Urinary bladder (tissue), 4 donors: ENCODE measurements around the gene POU2F1. TPM values are rescaled to one million over a fixed set of nuclear protein-coding genes. Genes with fewer than 3 reads are reported as not detected.

Source experiments
- DNase-seq: peaks from one replicate; pipeline ENCODE4 v3.0.0-alpha.2; 2015; ENCODE audit errors: extremely low spot score
- H3K27ac ChIP-seq: one replicate; pipeline ENCODE4 v1.5.1; 2013; ENCODE audit warnings: low read depth, mild to moderate bottlenecking, moderate library complexity
- H3K36me3 ChIP-seq: one replicate; pipeline ENCODE4 v1.6.1; 2013; ENCODE audit warnings: mild to moderate bottlenecking, moderate library complexity; ENCODE audit not compliant: insufficient read depth
- H3K4me1 ChIP-seq: one replicate; pipeline ENCODE4 v1.6.1; 2013; ENCODE audit warnings: mild to moderate bottlenecking, moderate library complexity; ENCODE audit not compliant: insufficient read depth
- H3K4me3 ChIP-seq: one replicate; pipeline ENCODE4 v1.5.1; 2013; ENCODE audit warnings: low read depth, low read length
- WGBS: extraction: QIAGEN DNeasy Blood & Tissue Kit; methylation state at CpG from one replicate; pipeline ENCODE4 v1.1.7; 2013; 5-methylcytosine and 5-hydroxymethylcytosine counted together
- polyA plus RNA-seq: library from polyadenylated mRNA; stranded (reverse); fragments of 200-250 nt; gene quantifications from one replicate; pipeline ENCODE4 v1.2.3, GENCODE V29; 2013
- total RNA-seq: library from RNA; depleted of rRNA; stranded (reverse); fragments of >200 nt; gene quantifications from one replicate; pipeline ENCODE4 v1.2.3, GENCODE V29; 2014
- donor health status: healthy with polysubstance abuse.
- donor health status: healthy.

POU2F1 gene
- total and polyA plus RNA-seq, 2 donors: 2.2 to 31.3 TPM

GRCh38 chr1:167476061-167476460 is 255.4 kb downstream of the POU2F1 start:
- no peaks in the 10 kb centered on the region for H3K36me3 ChIP-seq
- H3K4me1 ChIP-seq: no peaks in the 10 kb centered on the region
- no peak overlapping the region for H3K4me3 ChIP-seq
- DNase-seq: no peak
- over 99% methylated on average over 2 of the region's 2 CpGs for WGBS
- H3K27ac ChIP-seq: no peak overlapping the region

Other genes with a start within 250 kb of the POU2F1 start
- 4.1 TPM for gene ILDR2, start 245.3 kb upstream of the POU2F1 start, total RNA-seq
- 1.6 TPM for gene ILDR2, start 245.3 kb upstream of the POU2F1 start, polyA plus RNA-seq
- 0.48 TPM for gene MAEL, start 231.6 kb upstream of the POU2F1 start, total RNA-seq
- 0.18 TPM for gene MAEL, start 231.6 kb upstream of the POU2F1 start, polyA plus RNA-seq
- gene GPA33, start 130.5 kb upstream of the POU2F1 start, total RNA-seq: not detected
- 0.08 TPM for gene GPA33, start 130.5 kb upstream of the POU2F1 start, polyA plus RNA-seq
- 3.6 TPM for gene STYXL2, start 126.8 kb upstream of the POU2F1 start, total RNA-seq
- gene STYXL2, start 126.8 kb upstream of the POU2F1 start, polyA plus RNA-seq: not detected